Measurements from ENCODE around the gene CTTN.

GRCh38 chr11:70434813-70435278, 36.5 kb downstream of the CTTN start:
- no peak for TF ChIP-seq POLR2A (IDR thresholded peaks at IDR 0.05)
- TF ChIP-seq CTCF (IDR thresholded peaks at IDR 0.05 in 4 of 5, conservative IDR thresholded peaks at IDR 0.05 in 1 of 5) = no peak
